NOMO-1 treated with dmso at 0.1 percent for 144 hours (cell line): Measurements from ENCODE around the gene WDR1.

ENCODE experiments used
- DNase-seq: peaks from one replicate; lab custom pipeline; 2025; ENCODE audit not compliant: unreplicated experiment; lab: John Stamatoyannopoulos, UW

Gene WDR1

GRCh38 chr4:10100734-10101216 is 15.8 kb downstream of the WDR1 start:
- DNase-seq: no peak

DNA sequence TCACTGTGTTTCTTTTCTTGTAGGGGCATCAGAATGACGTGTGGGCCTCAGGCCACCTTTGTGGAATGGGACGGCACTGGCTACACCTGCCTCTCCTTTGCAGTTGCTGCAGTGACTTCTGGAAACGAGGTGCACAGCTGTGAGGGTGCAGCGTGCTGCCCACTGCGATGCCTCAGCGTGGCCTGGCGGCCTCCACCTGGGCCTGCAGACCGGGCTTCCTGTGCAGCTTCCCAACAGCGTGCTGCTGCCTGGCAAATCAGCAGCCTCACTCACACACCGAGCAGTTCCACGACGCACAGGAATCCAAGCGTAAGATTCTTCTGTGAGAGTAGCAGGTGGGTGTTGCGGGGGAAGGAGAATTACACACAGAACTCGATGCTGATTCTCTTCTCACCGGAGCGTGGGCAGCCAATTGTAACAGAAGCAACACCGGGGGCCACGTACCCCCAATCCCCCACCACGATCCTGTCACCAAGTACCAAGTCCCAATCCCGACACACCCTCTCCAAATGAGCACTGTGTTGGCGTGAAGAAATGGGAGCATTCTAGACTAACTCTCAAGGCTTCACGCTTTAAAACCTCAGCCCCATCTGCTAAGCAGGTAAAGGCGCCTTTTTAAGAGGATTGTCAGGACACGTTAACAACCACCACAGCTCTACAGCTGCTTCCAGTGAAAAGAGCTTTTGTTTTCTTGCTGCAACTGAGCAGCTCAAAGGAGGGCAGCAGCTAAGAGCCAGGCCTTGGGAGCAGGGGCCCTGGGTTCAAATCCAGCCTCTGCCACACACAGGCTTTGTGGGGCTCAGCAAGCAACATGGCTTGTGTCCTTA is 16.9 kb downstream of the WDR1 start:
- no peak for DNase-seq

DNA sequence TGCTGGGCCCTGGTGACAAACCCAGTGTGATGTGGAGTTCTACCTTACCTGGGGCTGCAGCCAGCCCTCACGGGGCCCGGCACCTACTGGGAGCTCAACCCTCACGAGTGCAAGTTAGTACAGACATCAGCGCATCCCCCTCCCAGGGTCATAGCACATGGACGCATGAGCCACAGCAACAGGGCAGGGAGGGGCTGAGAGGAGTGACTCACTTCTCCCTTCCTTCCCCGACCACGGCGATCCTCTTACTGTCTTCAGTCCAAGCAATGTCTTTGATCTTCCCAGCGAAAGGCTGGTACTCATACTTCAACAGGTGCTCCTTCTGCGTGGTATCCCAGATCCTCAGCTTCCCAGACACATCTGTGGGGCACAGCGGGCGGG is 17.8 kb downstream of the WDR1 start:
- DNase-seq: no peak

DNA sequence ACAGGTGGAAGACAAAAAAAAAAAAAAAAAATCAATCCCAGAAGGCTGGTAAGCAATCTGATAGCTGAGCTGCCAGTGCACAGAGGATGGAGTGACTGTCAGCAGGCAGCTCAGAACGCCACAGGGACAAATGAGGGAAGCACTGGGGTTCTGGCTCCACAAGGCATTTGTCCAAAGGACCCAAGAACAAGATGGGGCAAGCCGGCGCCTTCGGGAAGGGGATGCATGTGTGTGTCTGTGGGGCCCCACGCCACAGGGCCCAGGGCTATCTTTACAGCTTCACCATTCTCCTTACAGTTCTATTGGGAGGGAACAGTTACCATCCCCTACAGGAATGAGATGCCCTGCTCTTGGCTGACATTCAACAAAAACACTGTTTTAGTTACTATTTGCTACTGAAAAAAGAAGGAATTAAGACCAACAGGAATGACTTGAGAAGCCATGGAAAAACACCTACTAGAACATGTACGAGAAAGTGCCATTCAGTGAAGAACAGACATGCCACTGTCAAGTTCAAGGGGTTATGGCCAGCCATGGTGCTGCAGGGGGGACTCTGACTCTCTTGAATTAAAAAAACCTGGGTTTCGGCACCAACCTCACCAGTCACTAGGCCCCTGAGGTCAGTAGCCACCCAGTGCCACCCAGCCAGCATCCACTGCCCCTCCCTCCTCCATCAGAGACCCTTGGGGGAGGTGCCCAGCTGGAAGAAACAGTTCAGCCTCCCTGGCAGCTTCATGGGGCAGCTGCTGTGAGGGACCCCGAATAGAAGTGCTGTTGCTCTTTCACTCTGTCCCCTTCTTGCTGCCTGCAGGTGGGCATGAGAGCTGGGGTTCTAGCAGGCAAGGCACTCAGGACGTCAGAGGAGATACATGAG is 18.5 kb downstream of the WDR1 start:
- DNase-seq: no peak

DNA sequence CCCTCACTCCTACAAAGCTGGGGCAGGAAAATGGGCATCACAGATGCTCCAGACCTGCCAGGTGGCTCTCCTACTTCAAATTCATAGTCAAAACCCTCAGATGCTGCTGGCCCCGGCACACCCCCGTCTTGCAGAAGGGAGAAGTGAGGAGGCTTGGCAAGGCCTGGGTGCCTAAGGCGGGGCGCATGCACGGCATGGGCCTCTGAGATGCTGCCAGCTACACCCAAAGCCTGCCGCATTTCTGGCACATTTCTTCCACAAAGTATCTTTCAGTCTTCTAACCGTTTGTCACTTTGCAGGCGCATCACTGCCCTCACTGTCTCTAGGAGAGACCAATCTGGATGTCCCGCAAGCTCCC is 19.6 kb downstream of the WDR1 start:
- DNase-seq: no peak

- DNase-seq: no peak
These were observed 20.2 kb downstream of the WDR1 start for GRCh38 chr4:10096201-10096977.

GRCh38 chr4:10095296-10095991 is 21.2 kb downstream of the WDR1 start:
- DNase-seq: no peak

DNA sequence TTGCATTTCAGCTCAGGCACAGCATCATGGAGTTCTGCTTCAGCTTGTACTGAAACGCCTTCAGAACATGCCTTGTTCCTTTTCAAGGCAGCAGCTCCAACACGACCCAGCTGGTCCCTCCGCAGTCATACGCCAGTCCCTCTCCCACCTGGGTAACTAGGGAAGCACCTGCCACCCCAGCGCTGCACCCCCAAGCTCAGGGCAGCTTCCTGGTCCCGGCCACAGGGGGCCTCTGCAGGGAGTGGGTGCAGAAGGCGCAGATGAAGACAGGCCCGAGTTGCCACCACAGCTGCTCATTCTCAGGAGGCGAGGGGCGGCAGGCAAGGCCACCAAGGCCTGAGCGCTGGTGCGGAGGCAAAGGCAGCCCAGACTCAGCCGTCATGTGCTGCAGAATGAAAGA is 21.8 kb downstream of the WDR1 start:
- no peak for DNase-seq

DNA sequence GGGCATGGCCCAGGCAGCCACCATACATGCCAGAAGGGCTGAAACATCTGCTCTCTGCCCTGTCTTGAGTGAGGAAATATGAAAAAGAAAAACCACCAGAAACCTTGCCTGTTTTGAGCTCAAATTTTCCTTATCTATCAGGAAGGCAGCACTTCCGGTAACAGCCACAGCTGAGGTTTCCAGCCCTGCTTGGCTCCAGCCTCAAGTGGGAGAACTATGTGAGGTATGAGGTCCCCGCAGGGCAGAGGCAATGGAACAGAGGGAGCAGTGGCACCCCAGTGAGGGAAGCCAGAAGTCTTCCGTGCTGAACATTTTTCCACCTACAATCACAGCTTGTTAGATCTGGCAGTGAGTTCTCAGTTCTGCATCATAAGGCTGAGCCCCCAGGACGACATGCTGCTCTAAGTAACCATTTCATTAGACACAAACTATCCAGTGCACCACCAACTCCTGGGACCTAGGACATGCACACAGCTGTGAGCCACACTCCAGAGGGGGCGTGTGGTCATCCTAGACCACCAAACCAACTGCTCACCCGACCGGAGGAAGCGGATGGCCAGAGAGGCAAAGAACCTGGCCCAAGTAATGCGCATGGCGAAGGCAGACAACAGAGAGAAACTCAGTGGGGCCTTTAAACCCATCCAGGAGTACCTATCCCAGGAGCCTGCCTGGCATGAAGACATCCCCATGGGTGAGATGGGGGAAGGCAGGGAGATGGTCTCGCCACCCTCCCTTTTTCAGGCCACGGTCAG is 22.6 kb downstream of the WDR1 start:
- DNase-seq: no peak

DNA sequence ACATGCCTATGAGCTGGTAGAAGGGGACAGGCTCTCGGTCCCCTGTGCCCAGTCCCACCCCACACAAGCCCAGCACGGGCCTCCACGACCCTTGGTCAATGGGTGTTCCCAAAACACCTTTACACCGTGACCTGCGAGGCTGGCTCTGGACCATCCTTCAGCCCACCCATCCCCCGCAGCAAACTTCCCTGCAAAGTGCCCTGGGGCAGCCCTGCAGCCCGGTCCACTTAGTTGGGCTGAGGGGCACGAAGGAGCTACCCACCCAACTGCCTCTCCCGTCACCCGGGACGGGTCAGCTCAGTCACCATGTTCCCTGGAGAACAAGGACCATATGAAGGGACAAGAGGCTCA is 23.4 kb downstream of the WDR1 start:
- DNase-seq: no peak

- no peak for DNase-seq
These were observed 23.9 kb downstream of the WDR1 start for GRCh38 chr4:10092481-10093270.

GRCh38 chr4:10091531-10092181 is 24.9 kb downstream of the WDR1 start:
- no peak for DNase-seq

- no peak for DNase-seq
These were observed 25.9 kb downstream of the WDR1 start for GRCh38 chr4:10090467-10091250.

GRCh38 chr4:10089346-10089745 is 27.3 kb downstream of the WDR1 start:
- no peak for DNase-seq

DNA sequence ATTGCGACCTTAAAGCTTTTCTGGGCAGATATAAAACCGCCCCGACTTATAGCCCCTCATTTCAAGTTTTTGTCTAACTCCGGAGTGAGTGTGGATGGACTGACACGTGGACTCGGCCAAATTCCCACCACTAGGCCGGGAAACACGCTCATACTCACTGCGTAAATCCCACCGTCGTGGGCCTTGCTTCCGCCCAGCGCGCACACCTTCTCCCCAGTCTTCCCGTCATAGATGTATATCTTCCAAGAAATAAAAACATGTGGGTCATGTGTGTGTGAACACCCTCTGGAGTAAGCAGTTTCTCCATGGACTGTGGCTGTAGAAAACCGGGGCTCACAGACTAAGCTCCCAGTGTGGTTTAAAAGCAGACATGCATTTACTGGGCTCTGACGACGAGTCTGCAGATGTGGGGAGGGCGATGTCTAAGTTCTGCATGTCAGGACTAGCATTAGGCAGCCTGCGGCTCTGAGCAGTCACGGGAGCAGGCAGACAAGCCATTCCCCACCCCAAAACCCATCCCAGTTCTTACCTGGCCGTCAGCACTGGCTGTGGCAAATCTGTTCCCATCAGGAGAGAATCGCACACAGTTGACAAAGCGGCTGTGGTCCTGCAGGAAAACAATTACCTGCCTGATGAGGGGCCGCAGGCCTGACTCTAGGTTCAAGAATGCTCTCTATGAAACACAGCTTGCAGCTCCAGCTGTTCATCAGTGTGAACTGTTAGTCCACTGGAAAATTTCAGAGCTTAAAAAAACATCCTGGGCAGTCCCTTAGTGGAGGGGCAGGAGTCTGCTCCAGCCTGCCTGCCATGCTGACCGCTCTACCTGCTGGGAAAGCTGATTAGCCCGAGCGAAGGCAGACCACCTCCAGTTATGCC is 28.2 kb downstream of the WDR1 start:
- DNase-seq: no peak

- DNase-seq: no peak
These were observed 29.3 kb downstream of the WDR1 start for GRCh38 chr4:10087152-10087791.
